ENCODE measurements around the gene CD244.

DNA sequence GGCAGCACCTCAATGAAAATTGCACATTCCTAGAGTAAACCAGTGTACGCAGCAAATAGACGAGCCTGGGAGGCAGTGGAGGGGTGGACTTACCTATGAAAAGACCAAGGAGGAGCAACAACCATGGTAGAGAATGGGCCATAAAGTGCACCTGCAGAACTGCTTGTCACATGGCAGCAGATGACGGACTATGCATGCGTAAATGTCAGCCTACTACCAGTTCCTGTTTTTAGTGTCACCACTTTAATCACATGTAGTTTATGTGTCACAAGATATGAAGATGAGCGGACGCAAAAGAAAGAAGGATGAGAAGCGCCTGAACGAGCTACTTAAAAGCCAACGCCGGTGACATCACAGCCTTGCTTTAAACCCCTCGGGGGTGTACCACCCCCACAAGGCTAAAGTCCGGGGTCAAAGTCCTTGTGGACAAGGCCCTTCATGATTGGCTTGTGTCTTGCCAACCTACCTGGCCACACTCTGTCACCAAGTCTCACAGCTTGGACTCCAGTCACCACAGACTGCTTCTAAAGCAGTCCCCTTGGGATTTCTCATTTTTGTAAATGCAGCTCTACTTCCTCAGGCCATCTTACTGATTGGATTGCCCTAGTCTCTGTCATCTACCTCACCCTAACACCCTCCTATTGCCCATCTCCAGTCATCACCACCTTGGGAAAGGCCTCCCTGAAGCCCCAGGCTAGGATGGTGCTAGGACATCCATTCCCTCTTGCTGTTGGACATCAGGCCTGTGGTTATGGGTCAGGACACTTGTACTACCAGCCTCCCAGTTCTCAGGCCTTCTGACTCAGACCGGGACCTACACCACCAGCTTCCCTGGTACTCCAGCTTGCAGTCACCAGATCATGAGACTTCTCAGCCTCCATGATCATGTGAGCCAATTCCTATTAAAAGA lies 72.7 kb downstream of the CD244 start:
- TF ChIP-seq, protein P1, sequence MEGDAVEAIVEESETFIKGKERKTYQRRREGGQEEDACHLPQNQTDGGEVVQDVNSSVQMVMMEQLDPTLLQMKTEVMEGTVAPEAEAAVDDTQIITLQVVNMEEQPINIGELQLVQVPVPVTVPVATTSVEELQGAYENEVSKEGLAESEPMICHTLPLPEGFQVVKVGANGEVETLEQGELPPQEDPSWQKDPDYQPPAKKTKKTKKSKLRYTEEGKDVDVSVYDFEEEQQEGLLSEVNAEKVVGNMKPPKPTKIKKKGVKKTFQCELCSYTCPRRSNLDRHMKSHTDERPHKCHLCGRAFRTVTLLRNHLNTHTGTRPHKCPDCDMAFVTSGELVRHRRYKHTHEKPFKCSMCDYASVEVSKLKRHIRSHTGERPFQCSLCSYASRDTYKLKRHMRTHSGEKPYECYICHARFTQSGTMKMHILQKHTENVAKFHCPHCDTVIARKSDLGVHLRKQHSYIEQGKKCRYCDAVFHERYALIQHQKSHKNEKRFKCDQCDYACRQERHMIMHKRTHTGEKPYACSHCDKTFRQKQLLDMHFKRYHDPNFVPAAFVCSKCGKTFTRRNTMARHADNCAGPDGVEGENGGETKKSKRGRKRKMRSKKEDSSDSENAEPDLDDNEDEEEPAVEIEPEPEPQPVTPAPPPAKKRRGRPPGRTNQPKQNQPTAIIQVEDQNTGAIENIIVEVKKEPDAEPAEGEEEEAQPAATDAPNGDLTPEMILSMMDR (IDR thresholded peaks at IDR 0.05): no peak
- no peak for TF ChIP-seq POLR2A (IDR thresholded peaks at IDR 0.05)
